ENCODE measurements around the gene PML.

GRCh38 chr15:74025436-74025835 is 30.9 kb downstream of the PML start:
- TF ChIP-seq EZH2 (IDR thresholded peaks at IDR 0.05; ENCODE audit: borderline replicate concordance), result no peak
- no peak for TF ChIP-seq CTCF (IDR thresholded peaks at IDR 0.05; ENCODE audit: poor library complexity)
- TF ChIP-seq EZH2phosphoT487 (IDR thresholded peaks at IDR 0.05; ENCODE audit: low read depth, severe bottlenecking, unreplicated experiment), result no peak

All from hepatocyte (in vitro differentiated cells).